Sigmoid colon (tissue), 7 donors: ENCODE results near the gene SZT2. TPM values are rescaled to one million over a fixed set of nuclear protein-coding genes. Genes with fewer than 3 reads are reported as not detected.
A peak's percentile ranks its signal among the peaks of the same experiment; 100 is the strongest.
"Not testable (repeated sequence)": the region's sequence is repeated elsewhere in the genome, so short reads cannot be mapped to it uniquely, and the experiment has no call there.

Source experiments
- DNase-seq: peaks from one replicate; pipeline ENCODE4 v3.0.0-alpha.2; 2019
- H3K27ac ChIP-seq, 4 donors: fragments of 200-600 bp; sonication (generic); one replicate each; pipeline ENCODE4 v1.5.1; 2016 to 2019; ENCODE audit warnings: mild to moderate bottlenecking in 1 of 4
- H3K27me3 ChIP-seq, 3 donors: fragments of 200-600 bp; sonication (generic); one replicate each; pipeline ENCODE4 v1.5.1; 2019; ENCODE audit warnings: mild to moderate bottlenecking in 1 of 3
- H3K36me3 ChIP-seq, 4 donors: fragments of 200-600 bp; sonication (generic); one replicate each; pipeline ENCODE4 v1.5.1; 2016 to 2019
- H3K4me1 ChIP-seq, 4 donors: fragments of 200-600 bp; sonication (generic); one replicate each; pipeline ENCODE4 v1.5.1; 2017 to 2019
- H3K4me3 ChIP-seq, 4 donors: fragments of 200-600 bp; sonication (generic); one replicate each; pipeline ENCODE4 v1.5.1; 2017 to 2019; ENCODE audit warnings: mild to moderate bottlenecking in 2 of 4, moderate library complexity in 1 of 4
- H3K9me3 ChIP-seq, 4 donors: fragments of 200-600 bp in 3 of 4; sonication (generic) in 3 of 4; one replicate each; pipeline versions ENCODE4 v1.5.1 to v1.6.1; 2013 to 2019
- CTCF ChIP-seq, 4 experiments: fragments of 450-650 bp in 3 of 4; fragments of 200-600 bp in 1 of 4; IDR thresholded peaks; one replicate each; pipeline ENCODE4 v1.5.1; 2016 to 2019; ENCODE audit warnings: antibody characterized with exemption in 4 of 4, mild to moderate bottlenecking in 3 of 4, moderate library complexity in 2 of 4
- EP300 ChIP-seq, 4 donors: sonication (generic); formaldehyde crosslinking; IDR thresholded peaks; one replicate each; pipeline ENCODE4 v1.6.1; 2017; ENCODE audit warnings: antibody characterized with exemption in 4 of 4
- POLR2A ChIP-seq, 2 donors: fragments of 450-650 bp; IDR thresholded peaks; one replicate each; pipeline ENCODE4 v1.6.1; 2016; ENCODE audit warnings: antibody characterized with exemption in 2 of 2, mild to moderate bottlenecking in 2 of 2, moderate library complexity in 2 of 2
- POLR2AphosphoS5 ChIP-seq, 4 donors: sonication (generic); formaldehyde crosslinking; IDR thresholded peaks; one replicate each; pipeline ENCODE4 v1.6.1; 2017; ENCODE audit warnings: antibody characterized with exemption in 4 of 4
- WGBS, 2 donors: extraction: QIAGEN DNeasy Blood & Tissue Kit; methylation state at CpG; one replicate each; pipeline ENCODE4 v1.1.7; 2013; 5-methylcytosine and 5-hydroxymethylcytosine counted together
- intact Hi-C: fragments of 100-400 bp; cut with DNase I; formaldehyde crosslinking; loops from one replicate; pipeline ENCODE4 v1.15.1; 2023
- polyA plus RNA-seq, 3 donors: library from polyadenylated mRNA; stranded (reverse); fragments of 200-250 nt; gene quantifications; one replicate each; pipeline ENCODE4 v1.2.3, GENCODE V29; 2013
- total RNA-seq, 4 donors: library from RNA; depleted of rRNA; stranded (reverse); fragments of >200 nt; gene quantifications; one replicate each; pipeline ENCODE4 v1.1.0, GENCODE V29; 2016
- donor health status: healthy with polysubstance abuse.
- donor health status: Bipolar disorder and iron deficiency.
- donor health status: healthy.

Gene SZT2
- total and polyA plus RNA-seq, 7 donors = 4.6 to 47.4 (median 19.3) TPM

- Histone ChIP-seq H3K9me3 (no peaks in the 10 kb centered on the region), H3K27me3 (no peaks in the 10 kb centered on the region), H3K36me3 (peaks cover 12 to 42% (median 27%) of the 10 kb centered on the region in 4 donors), H3K4me3 (peak overlapping the region; percentile 86 to 89 (median 88)), H3K4me1 (peaks cover 0 to 29% (median 24%) of the 10 kb centered on the region in 4 donors), H3K27ac (peak overlapping the region; percentile 92 to 96 (median 94))
- DNase-seq = no peak
- 7 to 31% methylated on average over 5 of the region's 5 CpGs for WGBS, 2 donors
- TF ChIP-seq CTCF (IDR thresholded peaks at IDR 0.05) (no peak), EP300 (IDR thresholded peaks at IDR 0.05) (no peak), POLR2A (IDR thresholded peaks at IDR 0.05) (no peak), POLR2AphosphoS5 (IDR thresholded peaks at IDR 0.05) (no peak)
- intact Hi-C loops = loop anchor here (2.0 kb wide), 1 partner anchor 24 kb away; no protein-coding TSS in a partner anchor
Measured at GRCh38 chr1:43366601-43367025, 23.1 kb upstream of the SZT2 start.

- peaks cover 0 to 29% (median 24%) of the 10 kb centered on the region in 4 donors for H3K4me1 ChIP-seq
- H3K36me3 ChIP-seq = peaks cover 12 to 35% (median 27%) of the 10 kb centered on the region in 4 donors
- DNase-seq = no peak
- no peaks in the 10 kb centered on the region for H3K9me3 ChIP-seq
- peak in 1 of 2 donors; percentile 24 for TF ChIP-seq POLR2A (IDR thresholded peaks at IDR 0.05)
- no peak for TF ChIP-seq CTCF (IDR thresholded peaks at IDR 0.05)
- peak overlapping the region; percentile 86 to 89 (median 88) for H3K4me3 ChIP-seq
- WGBS, 2 donors = 0 to 3% methylated on average over 48 of the region's 48 CpGs
- H3K27ac ChIP-seq = peak overlapping the region; percentile 92 to 96 (median 94)
- no peaks in the 10 kb centered on the region for H3K27me3 ChIP-seq
- intact Hi-C loops = loop anchor here (2.0 kb wide), 1 partner anchor 24 kb away; no protein-coding TSS in a partner anchor
Measured at GRCh38 chr1:43367026-43367903, 22.4 kb upstream of the SZT2 start.

- WGBS, 2 donors = 1% methylated on average over 58 of the region's 58 CpGs
- Histone ChIP-seq H3K27me3 (no peaks in the 10 kb centered on the region), H3K9me3 (no peaks in the 10 kb centered on the region), H3K27ac (peak within 1 kb of the TSS; percentile 92 to 96 (median 94)), H3K4me1 (peaks cover 0 to 29% (median 24%) of the 10 kb centered on the region in 4 donors), H3K4me3 (peak within 1 kb of the TSS; percentile 86 to 89 (median 88)), H3K36me3 (peaks cover 12 to 27% (median 24%) of the 10 kb centered on the region in 4 donors)
- TF ChIP-seq POLR2AphosphoS5 (IDR thresholded peaks at IDR 0.05) = peak; percentile 56 to 90 (median 76)
- TF ChIP-seq EP300 (IDR thresholded peaks at IDR 0.05) = no peak
- peak in 1 of 2 donors; percentile 72 for TF ChIP-seq POLR2A (IDR thresholded peaks at IDR 0.05)
- peak in 1 of 4 experiments; percentile 29 for TF ChIP-seq CTCF (IDR thresholded peaks at IDR 0.05)
- intact Hi-C loops = loop anchor here (1.0 to 2.0 kb wide), 2 partner anchors 23 to 141 kb away; no protein-coding TSS in a partner anchor
- DNase-seq = peak; percentile 95
Measured at GRCh38 chr1:43367904-43368645, 21.6 kb upstream of the SZT2 start, which contains the start of gene ELOVL1. ELOVL1 (minus strand) TSS chr1:43368011; CDS start chr1:43365609, 2,402 bp downstream.

GRCh38 chr1:43368646-43369020 lies 21.1 kb upstream of the SZT2 start:
- Histone ChIP-seq H3K27ac (peak overlapping the region; percentile 92 to 96 (median 94)), H3K9me3 (no peaks in the 10 kb centered on the region), H3K27me3 (no peaks in the 10 kb centered on the region), H3K4me3 (peak overlapping the region; percentile 86 to 89 (median 88)), H3K36me3 (peaks cover 8 to 21% (median 20%) of the 10 kb centered on the region in 4 donors), H3K4me1 (peaks cover 0 to 29% (median 24%) of the 10 kb centered on the region in 4 donors)
- no peak for TF ChIP-seq POLR2AphosphoS5 (IDR thresholded peaks at IDR 0.05)
- no peak for TF ChIP-seq EP300 (IDR thresholded peaks at IDR 0.05)
- TF ChIP-seq CTCF (IDR thresholded peaks at IDR 0.05) = no peak
- TF ChIP-seq POLR2A (IDR thresholded peaks at IDR 0.05) = no peak
- intact Hi-C loops = loop anchor here (1.0 kb wide), 1 partner anchor 141 kb away; no protein-coding TSS in a partner anchor
- WGBS, 2 donors = 17% methylated on average over 6 of the region's 6 CpGs
- no peak for DNase-seq

- peaks cover 0 to 15% (median 8%) of the 10 kb centered on the region in 4 donors for H3K36me3 ChIP-seq
- H3K4me3 ChIP-seq, DNase-seq, H3K27me3 ChIP-seq, H3K27ac ChIP-seq, H3K9me3 ChIP-seq, intact Hi-C loops: not testable (repeated sequence)
- 97% methylated on average over 6 of the region's 6 CpGs for WGBS, 2 donors
- H3K4me1 ChIP-seq = peaks cover 0 to 29% (median 24%) of the 10 kb centered on the region in 4 donors
Measured at GRCh38 chr1:43369779-43370178, 19.9 kb upstream of the SZT2 start.
